A673 (cell line): Measurements from ENCODE around the gene PIK3AP1. TPM values are rescaled to one million over a fixed set of nuclear protein-coding genes. Genes with fewer than 3 reads are reported as not detected.

ENCODE experiments used
- BruUV-seq: library from RNA; stranded (reverse); fragments of 400-500 nt; replicated peaks from 2 replicates; lab custom pipeline; 2021; lab: Mats Ljungman, UMichigan
- CTCF ChIA-PET: fragments of 300-600 bp; sonication (Branson Sonifier 250); formaldehyde crosslinking; loops from one replicate; lab custom pipeline; 2022; ENCODE audit warnings: antibody characterized with exemption; lab: Charles Lee
- POLR2A ChIA-PET: fragments of 300-600 bp; sonication (Branson Sonifier 250); formaldehyde crosslinking; loops from one replicate; lab custom pipeline; 2022; ENCODE audit warnings: antibody characterized with exemption; ENCODE audit not compliant: low non-redundant PET; lab: Charles Lee
- DNase-seq: peaks from one replicate; pipeline ENCODE4 v3.0.0-alpha.2; 2015; ENCODE audit warnings: low spot score
- H3K27ac ChIP-seq: fragments of 200-600 bp; sonication (generic); 2 replicates; pipeline ENCODE4 v1.5.1; 2016; ENCODE audit warnings: mixed run types, low read depth, mild to moderate bottlenecking, mixed read lengths, antibody characterized with exemption, low read length; ENCODE audit not compliant: poor library complexity, severe bottlenecking
- H3K27me3 ChIP-seq: fragments of 200-600 bp; sonication (generic); replicated peaks from 2 replicates; pipeline ENCODE4 v1.6.1; 2017; ENCODE audit warnings: mixed run types, low read depth, mild to moderate bottlenecking, mixed read lengths, antibody characterized with exemption, low read length; ENCODE audit not compliant: insufficient read depth, poor library complexity
- H3K36me3 ChIP-seq: fragments of 200-600 bp; sonication (generic); 2 replicates; pipeline ENCODE4 v1.6.1; 2016; ENCODE audit warnings: mixed run types, mild to moderate bottlenecking, mixed read lengths, antibody characterized with exemption, low read length; ENCODE audit not compliant: insufficient read depth, poor library complexity, severe bottlenecking
- H3K4me1 ChIP-seq: fragments of 200-600 bp; sonication (generic); 2 replicates; pipeline ENCODE4 v1.6.1; 2017; ENCODE audit warnings: mixed run types, mild to moderate bottlenecking, mixed read lengths, antibody characterized with exemption, low read length; ENCODE audit not compliant: insufficient read depth, poor library complexity, severe bottlenecking
- H3K4me3 ChIP-seq: fragments of 200-600 bp; sonication (generic); 2 replicates; pipeline ENCODE4 v1.5.1; 2016; ENCODE audit warnings: low read depth, mixed run types, mild to moderate bottlenecking, mixed read lengths, low read length; ENCODE audit not compliant: poor library complexity, severe bottlenecking
- H3K9me3 ChIP-seq: fragments of 200-600 bp; sonication (generic); 2 replicates; pipeline ENCODE4 v1.6.1; 2016; ENCODE audit warnings: mixed run types, low read depth, mild to moderate bottlenecking, mixed read lengths, antibody characterized with exemption, low read length; ENCODE audit not compliant: poor library complexity, severe bottlenecking
- EZH2 ChIP-seq: fragments of 200-600 bp; sonication (generic); IDR thresholded peaks from 2 replicates; pipeline ENCODE4 v1.6.1; 2017; ENCODE audit warnings: borderline replicate concordance, low read depth, mild to moderate bottlenecking, mixed read lengths, antibody characterized with exemption, low read length; ENCODE audit not compliant: poor library complexity, severe bottlenecking
- intact Hi-C: fragments of 100-400 bp; cut with micrococcal nuclease; formaldehyde crosslinking; loops from one replicate; pipeline ENCODE4 v1.10.0; 2022; ENCODE audit not compliant: unreplicated experiment
- total RNA-seq: library from RNA; stranded (reverse); gene quantifications from 2 replicates; pipeline ENCODE4 v1.2.3, GENCODE V29; 2021
- TF ChIP-seq, protein P1 (sequence below): fragments of 300-800, 200-600 bp; sonication (generic); conservative IDR thresholded peaks from 2 replicates; pipeline ENCODE4 v1.5.1; 2017; ENCODE audit warnings: low read depth, mild to moderate bottlenecking, antibody characterized with exemption, low read length, moderate library complexity, mixed read lengths

The PIK3AP1 gene
- total RNA-seq, 1 experiment from 2014 or later, result 0.24 TPM

DNA sequence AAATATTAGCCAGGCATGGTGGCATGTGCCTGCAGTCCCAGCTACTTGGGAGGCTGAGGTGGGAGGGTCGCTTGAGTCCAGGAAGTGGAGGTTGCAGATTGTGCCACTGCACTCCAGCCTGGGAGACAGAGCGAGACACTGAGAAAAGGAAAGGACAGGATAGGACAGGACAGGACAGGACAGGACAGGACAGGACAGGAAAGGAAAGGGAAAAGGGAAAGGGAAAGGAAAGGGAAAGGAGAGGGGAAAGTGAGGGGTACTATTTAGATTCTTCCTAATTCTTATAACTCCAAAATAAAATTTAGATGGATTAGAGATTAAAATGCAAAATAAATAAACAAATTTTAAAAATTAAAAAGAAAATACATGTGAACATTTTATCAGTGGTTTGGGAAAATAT lies 58.7 kb downstream of the PIK3AP1 start:
- ChIA-PET CTCF (no interaction called here), POLR2A (no interaction called here)
- Histone ChIP-seq H3K36me3 (no peaks in the 10 kb centered on the region), H3K27me3 (no peaks in the 10 kb centered on the region), H3K9me3 (no peaks in the 10 kb centered on the region), H3K4me3 (no peak overlapping the region), H3K27ac (no peak overlapping the region), H3K4me1 (no peaks in the 10 kb centered on the region)
- TF ChIP-seq, protein P1, sequence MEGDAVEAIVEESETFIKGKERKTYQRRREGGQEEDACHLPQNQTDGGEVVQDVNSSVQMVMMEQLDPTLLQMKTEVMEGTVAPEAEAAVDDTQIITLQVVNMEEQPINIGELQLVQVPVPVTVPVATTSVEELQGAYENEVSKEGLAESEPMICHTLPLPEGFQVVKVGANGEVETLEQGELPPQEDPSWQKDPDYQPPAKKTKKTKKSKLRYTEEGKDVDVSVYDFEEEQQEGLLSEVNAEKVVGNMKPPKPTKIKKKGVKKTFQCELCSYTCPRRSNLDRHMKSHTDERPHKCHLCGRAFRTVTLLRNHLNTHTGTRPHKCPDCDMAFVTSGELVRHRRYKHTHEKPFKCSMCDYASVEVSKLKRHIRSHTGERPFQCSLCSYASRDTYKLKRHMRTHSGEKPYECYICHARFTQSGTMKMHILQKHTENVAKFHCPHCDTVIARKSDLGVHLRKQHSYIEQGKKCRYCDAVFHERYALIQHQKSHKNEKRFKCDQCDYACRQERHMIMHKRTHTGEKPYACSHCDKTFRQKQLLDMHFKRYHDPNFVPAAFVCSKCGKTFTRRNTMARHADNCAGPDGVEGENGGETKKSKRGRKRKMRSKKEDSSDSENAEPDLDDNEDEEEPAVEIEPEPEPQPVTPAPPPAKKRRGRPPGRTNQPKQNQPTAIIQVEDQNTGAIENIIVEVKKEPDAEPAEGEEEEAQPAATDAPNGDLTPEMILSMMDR, result no peak
- no peak for TF ChIP-seq EZH2
- BruUV-seq, result no TSS peak
- intact Hi-C loops, result no loop called here
- DNase-seq, result no peak

DNA sequence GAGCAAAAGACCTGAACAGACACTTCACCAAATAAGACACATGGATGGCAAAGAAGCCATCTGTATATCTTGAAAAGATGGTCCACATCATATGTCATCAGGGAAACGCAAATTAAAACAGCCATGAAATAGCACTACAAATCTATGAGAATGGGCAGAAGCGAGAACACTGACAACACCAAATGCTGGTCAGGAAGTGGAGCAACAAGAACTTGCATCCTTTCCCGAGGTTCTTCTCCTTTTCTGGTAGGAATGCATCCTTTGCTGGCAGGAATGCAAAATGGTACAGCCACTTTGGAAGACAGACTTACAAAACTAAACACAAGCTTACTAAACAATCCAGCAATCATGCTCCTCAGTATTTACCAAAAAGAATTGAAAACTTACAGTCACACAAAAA lies 60.0 kb downstream of the PIK3AP1 start:
- Histone ChIP-seq H3K27ac (no peak overlapping the region), H3K27me3 (no peaks in the 10 kb centered on the region), H3K4me1 (no peaks in the 10 kb centered on the region), H3K9me3 (no peaks in the 10 kb centered on the region), H3K36me3 (no peaks in the 10 kb centered on the region), H3K4me3 (no peak overlapping the region)
- no peak for DNase-seq
- BruUV-seq, result no TSS peak
- CTCF ChIA-PET, result no interaction called here
- intact Hi-C loops, result no loop called here
- no peak for TF ChIP-seq EZH2
- TF ChIP-seq, protein P1, result no peak
- POLR2A ChIA-PET, result no interaction called here

DNA sequence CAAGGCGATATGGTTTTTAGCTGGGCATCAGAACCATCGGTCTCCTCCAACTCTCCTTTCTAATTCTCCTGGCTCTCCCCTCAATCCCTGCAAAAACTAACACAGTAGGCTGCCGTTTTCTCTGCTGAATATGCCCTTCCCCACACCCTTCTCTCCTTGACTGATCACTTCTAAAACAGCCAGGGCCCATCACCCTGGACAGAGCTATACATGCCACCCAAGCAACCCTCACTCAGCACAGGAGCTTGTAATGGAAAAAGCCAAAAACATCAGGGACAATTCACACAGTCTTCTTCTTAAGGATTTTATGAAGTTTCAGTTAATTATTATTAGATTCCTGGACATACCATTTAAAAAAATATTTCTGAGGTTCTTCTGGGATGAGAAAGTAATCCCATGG lies 61.5 kb downstream of the PIK3AP1 start:
- CTCF ChIA-PET, result no interaction called here
- Histone ChIP-seq H3K4me3 (no peak overlapping the region), H3K4me1 (no peaks in the 10 kb centered on the region), H3K36me3 (no peaks in the 10 kb centered on the region), H3K9me3 (no peaks in the 10 kb centered on the region), H3K27me3 (no peaks in the 10 kb centered on the region), H3K27ac (no peak overlapping the region)
- no TSS peak for BruUV-seq
- intact Hi-C loops, result no loop called here
- TF ChIP-seq, protein P1, result no peak
- no peak for TF ChIP-seq EZH2
- no peak for DNase-seq
- POLR2A ChIA-PET, result no interaction called here
